NCI-H2196 treated with DMSO at 0.1 percent for 48 hours (cell line): ENCODE data around the gene OARD1.
"Not testable (repeated sequence)": the region's sequence is repeated elsewhere in the genome, so short reads cannot be mapped to it uniquely, and the experiment has no call there.

Source experiments
- DNase-seq: peaks from one replicate; lab custom pipeline; 2025; ENCODE audit not compliant: unreplicated experiment; lab: John Stamatoyannopoulos, UW

Gene OARD1

DNA sequence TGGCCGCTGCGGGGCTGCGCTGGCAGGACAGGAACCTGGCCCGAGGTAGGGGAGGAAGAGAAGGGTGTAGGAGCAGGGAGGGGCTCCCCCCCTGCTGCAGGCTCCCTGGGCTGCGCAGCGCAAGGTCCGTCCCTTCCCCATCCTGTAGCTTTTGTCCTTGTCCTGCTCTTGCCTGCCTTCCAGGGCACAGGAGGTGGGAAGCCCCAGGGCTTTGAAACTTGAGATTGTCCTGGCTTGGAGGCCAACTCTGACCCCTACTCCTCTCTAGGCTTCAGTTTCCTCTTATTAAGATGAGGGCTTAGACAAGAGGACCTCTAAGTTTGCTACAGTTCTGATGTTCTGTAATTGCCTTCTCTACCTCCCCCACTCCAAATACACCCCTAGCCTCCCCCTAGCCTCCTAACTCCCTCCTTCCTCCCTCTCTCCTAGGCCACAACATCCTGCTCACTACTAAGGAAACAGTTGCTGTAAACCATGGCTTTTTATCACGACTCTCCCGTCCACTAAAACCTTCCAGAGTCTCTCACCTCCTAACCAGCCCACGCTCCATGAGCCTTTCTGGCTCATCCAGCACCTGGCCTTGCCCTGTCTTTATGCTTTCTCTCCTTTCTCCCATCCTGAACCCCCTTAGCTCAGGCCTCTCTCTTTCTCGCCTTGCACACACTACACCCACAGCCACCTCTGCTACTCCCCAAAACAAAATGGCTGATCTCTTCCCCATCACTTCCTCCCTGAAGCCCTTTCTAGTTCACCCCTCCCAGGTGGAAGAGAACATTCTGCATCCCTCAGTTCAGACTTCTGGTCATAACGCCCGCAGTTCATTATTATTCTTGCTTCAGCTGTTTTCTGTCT, 43.4 kb downstream of the OARD1 start:
- DNase-seq = no peak

DNA sequence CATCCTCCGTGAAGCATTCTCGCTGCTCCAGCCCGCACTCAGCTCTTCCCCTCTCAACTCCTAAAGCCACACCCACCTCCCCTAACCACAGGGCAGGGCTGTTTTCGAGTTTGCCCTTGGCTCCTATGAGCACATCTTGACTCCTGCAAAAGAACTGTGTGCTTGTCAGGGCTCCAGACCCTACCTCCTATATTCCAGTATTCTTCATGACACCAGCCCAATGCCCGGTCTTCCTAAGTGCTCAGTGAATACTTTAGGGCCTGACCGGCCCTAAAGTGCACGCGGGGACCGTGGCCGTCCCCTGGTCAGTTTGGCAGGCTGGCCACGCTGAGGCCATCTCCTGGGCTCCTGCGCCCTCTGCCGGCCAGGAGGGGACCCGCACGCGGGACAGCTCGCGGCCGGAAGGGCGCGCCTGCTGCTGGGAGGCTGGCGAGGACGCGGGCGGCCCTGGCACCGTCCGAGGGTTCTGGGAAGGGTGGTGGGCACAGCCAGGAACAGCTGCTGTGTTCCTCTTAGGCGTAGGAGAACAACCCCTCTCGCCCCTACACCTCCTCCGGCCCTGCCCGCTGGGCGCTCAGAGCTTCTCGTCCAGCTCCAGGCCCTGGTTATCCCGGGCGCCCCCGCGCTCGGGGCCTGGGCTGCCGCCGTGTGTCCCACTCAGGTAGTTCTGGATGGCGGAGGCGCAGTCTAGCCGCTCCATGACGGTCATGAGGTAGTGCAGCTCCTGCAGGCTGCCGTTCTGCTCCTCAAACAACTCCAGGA, 44.2 kb downstream of the OARD1 start:
- DNase-seq = peak; percentile 46

DNA sequence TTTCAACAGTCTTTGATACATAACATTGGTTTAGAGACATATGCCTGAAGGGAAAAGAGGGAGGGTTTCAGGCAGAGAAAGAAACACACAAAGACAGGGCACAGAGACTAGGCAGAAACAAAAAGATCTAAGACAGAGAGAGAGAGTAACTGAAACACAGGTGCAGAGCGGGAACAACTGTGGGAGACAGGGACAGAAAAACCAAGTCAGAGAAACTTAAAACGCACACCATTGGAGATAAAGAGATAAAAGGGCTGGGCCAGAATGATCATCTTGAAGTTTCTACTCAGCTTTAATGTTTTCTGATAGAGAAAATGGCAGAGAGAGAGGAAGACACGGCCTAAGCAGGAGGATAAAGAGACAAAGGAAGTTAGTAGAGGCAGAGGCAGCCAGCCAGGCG, 44.9 kb downstream of the OARD1 start:
- DNase-seq = no peak

GRCh38 chr6:41025966-41026530, 46.1 kb downstream of the OARD1 start:
- no peak for DNase-seq

DNA sequence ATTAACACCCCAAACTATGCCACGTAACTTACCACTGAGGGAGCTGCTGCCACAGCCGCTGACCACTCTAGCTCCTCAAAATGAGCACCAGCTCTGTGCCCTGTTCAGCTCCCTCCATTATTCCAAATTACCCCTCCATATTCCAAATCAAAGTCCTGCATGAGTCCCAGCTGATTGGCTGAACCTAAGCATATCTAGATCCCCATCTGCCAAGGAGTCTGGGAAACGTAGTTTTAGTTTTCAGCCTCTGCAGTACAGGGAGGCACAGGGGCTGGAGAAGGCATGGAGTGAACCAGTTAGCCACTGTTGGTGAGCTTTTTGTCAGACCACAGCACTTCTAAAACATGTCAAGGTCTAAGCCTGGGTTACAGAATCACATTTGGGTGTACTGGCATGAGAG, 49.0 kb downstream of the OARD1 start:
- no peak for DNase-seq

- DNase-seq = no peak
These were observed 49.9 kb downstream of the OARD1 start for GRCh38 chr6:41022294-41022693.

- peak; percentile 21 for DNase-seq
These were observed 50.3 kb downstream of the OARD1 start for GRCh38 chr6:41021832-41022231.

DNA sequence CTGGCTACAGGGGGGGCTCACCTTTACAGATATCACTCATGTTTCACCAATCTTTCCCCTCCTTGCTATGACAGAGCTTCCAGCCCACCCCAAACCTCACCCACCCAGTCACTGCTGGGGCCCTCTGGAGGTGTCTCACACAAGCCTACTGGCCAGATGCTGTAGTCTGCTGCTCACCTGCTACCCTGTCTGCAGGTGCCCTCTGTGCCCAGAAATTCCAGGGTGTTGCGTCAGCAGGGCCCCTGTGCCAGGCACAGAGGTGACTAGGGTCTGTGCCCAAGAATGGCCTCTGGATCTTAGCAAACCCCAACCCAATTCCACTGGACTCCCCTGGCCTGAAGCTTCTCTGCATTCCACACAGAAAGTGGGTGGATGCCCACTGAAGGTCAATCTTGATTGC, 54.5 kb downstream of the OARD1 start:
- DNase-seq = no peak

GRCh38 chr6:41015860-41016259, 56.3 kb downstream of the OARD1 start:
- DNase-seq = not testable (repeated sequence)

DNA sequence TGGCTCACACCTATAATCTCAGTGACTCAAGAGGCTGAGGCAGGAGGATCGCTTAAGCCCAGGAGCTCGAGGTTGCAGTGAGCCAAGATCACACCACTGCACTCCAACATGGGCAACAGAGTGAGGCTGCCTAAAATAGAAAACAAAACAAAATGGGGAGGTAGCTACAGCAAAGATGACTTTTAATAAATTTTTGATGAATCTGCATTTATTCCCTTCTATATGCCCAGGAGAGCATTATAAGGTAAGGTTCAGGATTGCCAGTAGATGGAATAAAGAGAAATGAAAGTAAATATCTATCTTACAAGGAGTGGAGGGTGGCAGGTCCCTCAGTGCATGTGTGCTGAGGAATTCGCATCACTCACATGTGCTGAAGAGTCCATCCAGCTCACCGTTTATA, 57.4 kb downstream of the OARD1 start:
- DNase-seq = no peak
